OCI-LY7 (cell line): ENCODE data around the gene BAK1.

ENCODE experiments used
- CTCF ChIP-seq: fragments of 200-600 bp; sonication (generic); conservative IDR thresholded peaks from 2 replicates; pipeline ENCODE4 v1.5.1; 2014; ENCODE audit warnings: mild to moderate bottlenecking, antibody characterized with exemption, low read length, moderate library complexity, mixed read lengths
- EZH2phosphoT487 ChIP-seq: fragments of 200-600 bp; sonication (generic); IDR thresholded peaks from 2 replicates; pipeline ENCODE4 v1.6.1; 2018; ENCODE audit warnings: low read depth, borderline replicate concordance, mild to moderate bottlenecking, mixed run types, antibody characterized with exemption, low read length, moderate library complexity, mixed read lengths

GRCh38 chr6:33592595-33593413 lies 12.7 kb upstream of the BAK1 start:
- no peak for TF ChIP-seq CTCF
- TF ChIP-seq EZH2phosphoT487: no peak
